Astrocyte (in vitro differentiated cells and primary cell): ENCODE data around the gene PSMG3. TPM values are rescaled to one million over a fixed set of nuclear protein-coding genes. Genes with fewer than 3 reads are reported as not detected.

ENCODE experiments used
- DNase-seq: peaks from one replicate; pipeline ENCODE4 v3.0.0-alpha.2; 2010; ENCODE audit warnings: low read depth
- FAIRE-seq: peaks from 2 replicates; lab custom pipeline; 2011; peaks lifted over from hg19 to GRCh38; lab: Jason Lieb, UNC
- H2AFZ ChIP-seq: 2 replicates; pipeline ENCODE4 v1.6.0; 2012; ENCODE audit warnings: low read depth, low read length, inconsistent platforms
- H3K27ac ChIP-seq: 2 replicates; pipeline ENCODE4 v1.5.1; 2011; ENCODE audit warnings: low read depth, low read length, inconsistent platforms
- H3K27me3 ChIP-seq: 2 replicates; pipeline ENCODE4 v1.6.0; 2011; ENCODE audit warnings: low read length, inconsistent platforms; ENCODE audit not compliant: insufficient read depth
- H3K36me3 ChIP-seq: 2 replicates; pipeline ENCODE4 v1.5.1; 2011; ENCODE audit warnings: low read length, inconsistent platforms; ENCODE audit not compliant: insufficient read depth
- H3K4me1 ChIP-seq: 2 replicates; pipeline ENCODE4 v1.5.1; 2011; ENCODE audit warnings: low read length, inconsistent platforms; ENCODE audit not compliant: insufficient read depth
- H3K4me2 ChIP-seq: 2 replicates; pipeline ENCODE4 v1.6.0; 2012; ENCODE audit warnings: low read length, inconsistent platforms
- H3K4me3 ChIP-seq: 2 replicates; pipeline ENCODE4 v1.5.1; 2011; ENCODE audit warnings: low read depth, mild to moderate bottlenecking, low read length, inconsistent platforms; ENCODE audit not compliant: insufficient read depth
- H3K79me2 ChIP-seq: 2 replicates; pipeline ENCODE4 v1.6.0; 2012; ENCODE audit warnings: mild to moderate bottlenecking, low read length, inconsistent platforms; ENCODE audit not compliant: insufficient read depth
- H3K9ac ChIP-seq: 2 replicates; pipeline ENCODE4 v1.6.0; 2012; ENCODE audit warnings: mild to moderate bottlenecking, low read length, inconsistent platforms
- H3K9me3 ChIP-seq: 2 replicates; pipeline ENCODE4 v1.5.1; 2012; ENCODE audit warnings: low read depth, mild to moderate bottlenecking, low read length, inconsistent platforms; ENCODE audit not compliant: insufficient read depth
- H4K20me1 ChIP-seq: 2 replicates; pipeline ENCODE4 v1.6.0; 2012; ENCODE audit warnings: low read length, inconsistent platforms; ENCODE audit not compliant: insufficient read depth
- H3K27ac Mint-ChIP-seq: one replicate; pipeline ENCODE4 v1.8.0; 2021; ENCODE audit warnings: mild to moderate bottlenecking, mixed read lengths; ENCODE audit not compliant: unreplicated experiment
- H3K27me3 Mint-ChIP-seq: one replicate; pipeline ENCODE4 v1.8.0; 2021; ENCODE audit warnings: low read depth, mixed read lengths; ENCODE audit not compliant: unreplicated experiment
- H3K36me3 Mint-ChIP-seq: one replicate; pipeline ENCODE4 v1.8.0; 2021; ENCODE audit warnings: low read depth, mixed read lengths; ENCODE audit not compliant: unreplicated experiment
- H3K4me1 Mint-ChIP-seq: one replicate; pipeline ENCODE4 v1.8.0; 2021; ENCODE audit warnings: low read depth, mixed read lengths; ENCODE audit not compliant: unreplicated experiment
- H3K4me3 Mint-ChIP-seq: one replicate; pipeline ENCODE4 v1.8.0; 2021; ENCODE audit warnings: mild to moderate bottlenecking, moderate library complexity, mixed read lengths; ENCODE audit not compliant: unreplicated experiment
- H3K9me3 Mint-ChIP-seq: one replicate; pipeline ENCODE4 v1.8.0; 2021; ENCODE audit warnings: mild to moderate bottlenecking, mixed read lengths; ENCODE audit not compliant: unreplicated experiment
- EZH2 ChIP-seq: IDR thresholded peaks from 2 replicates; pipeline ENCODE4 v1.6.1; 2012; ENCODE audit warnings: mild to moderate bottlenecking, low read length, inconsistent platforms; ENCODE audit not compliant: insufficient read depth
- total RNA-seq: library from RNA; stranded (reverse); gene quantifications from 2 replicates; pipeline ENCODE4 v1.2.1, GENCODE V29; 2021
- TF ChIP-seq, protein P1 (sequence below): IDR thresholded peaks from 2 replicates; pipeline ENCODE4 v1.5.1; 2011; ENCODE audit warnings: low read depth, mild to moderate bottlenecking, inconsistent platforms, low read length, moderate library complexity; ENCODE audit not compliant: insufficient read depth

PSMG3 gene
- total RNA-seq, 1 donor from 2014 or later: 30.3 TPM

DNA sequence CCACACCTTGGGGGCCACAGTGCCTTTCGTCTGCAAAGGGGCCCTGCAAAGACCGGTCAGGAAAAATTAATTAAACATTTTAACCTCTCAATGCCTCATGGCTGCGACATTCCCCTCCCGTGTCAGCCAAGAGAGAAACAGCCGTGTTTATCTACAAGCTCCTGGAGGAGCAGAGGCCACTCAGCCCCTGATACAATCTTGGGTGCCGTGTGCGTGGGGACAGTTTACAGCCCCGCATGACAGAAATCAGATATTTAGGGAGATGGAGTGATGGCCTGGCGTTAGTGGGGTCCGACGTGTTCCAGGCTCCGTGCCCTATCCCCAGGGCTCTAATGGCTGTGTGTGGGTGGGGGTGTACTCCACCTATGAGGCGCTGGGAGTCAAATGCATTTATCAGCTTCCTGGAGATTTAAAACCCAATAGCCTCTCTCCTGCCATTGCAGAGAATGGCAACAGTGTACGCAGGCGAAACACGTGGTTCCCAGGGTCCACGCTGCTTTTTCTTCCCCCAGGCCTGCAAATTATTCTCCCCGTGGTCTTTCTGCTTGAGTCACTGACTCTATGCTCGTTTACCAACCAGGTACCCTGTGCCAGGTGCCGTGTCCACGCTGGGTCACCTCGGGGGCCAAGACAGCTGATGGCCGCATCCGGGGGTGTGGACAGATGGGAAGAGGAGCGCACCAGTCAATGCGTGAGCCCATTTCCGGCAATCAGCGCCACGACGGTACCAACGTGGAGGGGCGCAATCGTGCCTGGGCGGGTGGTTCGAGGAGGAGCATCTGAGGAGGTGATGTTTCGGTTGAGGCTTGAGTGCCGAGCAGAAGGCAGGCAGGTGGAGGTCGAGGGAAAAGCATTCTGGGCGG, 26.6 kb upstream of the PSMG3 start:
- no peak overlapping the region for H3K4me2 ChIP-seq
- Mint-ChIP-seq H3K27ac (no peak overlapping the region), H3K4me1 (no peaks in the 10 kb centered on the region), H3K9me3 (no peaks in the 10 kb centered on the region), H3K36me3 (no peaks in the 10 kb centered on the region), H3K4me3 (no peak overlapping the region), H3K27me3 (peaks cover 69% of the 10 kb centered on the region)
- H3K27me3 ChIP-seq: peaks cover 13% of the 10 kb centered on the region
- H2AFZ ChIP-seq: no peak overlapping the region
- H3K79me2 ChIP-seq: no peaks in the 10 kb centered on the region
- no peaks in the 10 kb centered on the region for H3K4me1 ChIP-seq
- no peak overlapping the region for H3K4me3 ChIP-seq
- no peak for DNase-seq
- FAIRE-seq: no peak
- H3K27ac ChIP-seq: no peak overlapping the region
- no peaks in the 10 kb centered on the region for H4K20me1 ChIP-seq
- TF ChIP-seq, protein P1, sequence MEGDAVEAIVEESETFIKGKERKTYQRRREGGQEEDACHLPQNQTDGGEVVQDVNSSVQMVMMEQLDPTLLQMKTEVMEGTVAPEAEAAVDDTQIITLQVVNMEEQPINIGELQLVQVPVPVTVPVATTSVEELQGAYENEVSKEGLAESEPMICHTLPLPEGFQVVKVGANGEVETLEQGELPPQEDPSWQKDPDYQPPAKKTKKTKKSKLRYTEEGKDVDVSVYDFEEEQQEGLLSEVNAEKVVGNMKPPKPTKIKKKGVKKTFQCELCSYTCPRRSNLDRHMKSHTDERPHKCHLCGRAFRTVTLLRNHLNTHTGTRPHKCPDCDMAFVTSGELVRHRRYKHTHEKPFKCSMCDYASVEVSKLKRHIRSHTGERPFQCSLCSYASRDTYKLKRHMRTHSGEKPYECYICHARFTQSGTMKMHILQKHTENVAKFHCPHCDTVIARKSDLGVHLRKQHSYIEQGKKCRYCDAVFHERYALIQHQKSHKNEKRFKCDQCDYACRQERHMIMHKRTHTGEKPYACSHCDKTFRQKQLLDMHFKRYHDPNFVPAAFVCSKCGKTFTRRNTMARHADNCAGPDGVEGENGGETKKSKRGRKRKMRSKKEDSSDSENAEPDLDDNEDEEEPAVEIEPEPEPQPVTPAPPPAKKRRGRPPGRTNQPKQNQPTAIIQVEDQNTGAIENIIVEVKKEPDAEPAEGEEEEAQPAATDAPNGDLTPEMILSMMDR: no peak
- no peak for TF ChIP-seq EZH2
- no peak overlapping the region for H3K9ac ChIP-seq
- H3K36me3 ChIP-seq: no peaks in the 10 kb centered on the region
- H3K9me3 ChIP-seq: peaks cover 3% of the 10 kb centered on the region

DNA sequence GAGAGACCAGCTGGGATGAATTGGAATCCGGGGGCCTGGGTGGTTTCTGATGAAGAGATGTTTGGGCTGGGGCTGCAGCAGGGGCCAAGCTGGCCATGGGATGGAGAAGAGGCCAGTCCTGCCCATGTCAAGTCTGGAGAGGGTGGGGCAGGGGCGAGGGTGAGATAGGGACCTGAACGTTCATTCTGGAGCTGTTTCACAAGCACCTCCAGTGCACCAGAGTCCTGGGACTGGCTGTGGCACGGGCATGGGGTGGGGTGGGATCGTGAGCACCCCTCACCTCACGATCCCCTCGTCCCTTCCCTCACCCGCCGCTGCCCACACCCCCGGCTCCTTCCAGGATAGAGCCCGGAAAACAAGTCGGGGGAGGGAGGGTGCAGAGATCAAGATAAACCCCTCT, 25.8 kb upstream of the PSMG3 start:
- H2AFZ ChIP-seq: no peak overlapping the region
- no peak overlapping the region for H3K27ac ChIP-seq
- no peaks in the 10 kb centered on the region for H4K20me1 ChIP-seq
- H3K36me3 ChIP-seq: no peaks in the 10 kb centered on the region
- Mint-ChIP-seq H3K27ac (no peak overlapping the region), H3K4me3 (no peak overlapping the region), H3K27me3 (peaks cover 69% of the 10 kb centered on the region), H3K36me3 (no peaks in the 10 kb centered on the region), H3K9me3 (no peaks in the 10 kb centered on the region), H3K4me1 (no peaks in the 10 kb centered on the region)
- peaks cover 12% of the 10 kb centered on the region for H3K27me3 ChIP-seq
- H3K79me2 ChIP-seq: no peaks in the 10 kb centered on the region
- H3K9ac ChIP-seq: no peak overlapping the region
- H3K4me2 ChIP-seq: no peak overlapping the region
- H3K4me1 ChIP-seq: no peaks in the 10 kb centered on the region
- FAIRE-seq (no peak), DNase-seq (no peak)
- peaks cover 3% of the 10 kb centered on the region for H3K9me3 ChIP-seq
- TF ChIP-seq EZH2: no peak
- TF ChIP-seq, protein P1: no peak
- H3K4me3 ChIP-seq: no peak overlapping the region

DNA sequence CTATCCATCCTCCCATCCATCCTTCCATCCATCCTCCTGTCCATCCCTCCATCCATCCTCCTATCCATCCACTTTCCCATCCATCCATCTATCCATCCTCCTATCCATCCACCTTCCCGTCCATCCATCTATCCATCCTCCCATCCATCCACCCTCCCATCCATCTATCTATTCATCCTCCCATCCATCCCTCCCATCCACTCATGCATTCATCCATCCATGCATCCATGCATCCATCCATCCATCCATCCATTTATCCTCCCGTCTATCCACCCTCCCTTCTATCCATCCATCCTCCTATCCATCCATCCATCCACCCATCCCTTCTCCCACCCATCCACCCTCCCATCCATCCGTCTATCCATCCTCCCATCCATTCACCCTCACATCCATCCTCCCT, 25.2 kb upstream of the PSMG3 start:
- H3K9me3 Mint-ChIP-seq: no peaks in the 10 kb centered on the region
- H3K27me3 ChIP-seq: peaks cover 16% of the 10 kb centered on the region
- FAIRE-seq: no peak
- no peak overlapping the region for H3K9ac ChIP-seq
- no peaks in the 10 kb centered on the region for H3K36me3 Mint-ChIP-seq
- H3K36me3 ChIP-seq: no peaks in the 10 kb centered on the region
- no peak overlapping the region for H3K4me2 ChIP-seq
- peaks cover 3% of the 10 kb centered on the region for H3K9me3 ChIP-seq
- H3K4me1 ChIP-seq: no peaks in the 10 kb centered on the region
- no peaks in the 10 kb centered on the region for H3K4me1 Mint-ChIP-seq
- H3K27me3 Mint-ChIP-seq: peaks cover 66% of the 10 kb centered on the region
- H4K20me1 ChIP-seq: no peaks in the 10 kb centered on the region
- TF ChIP-seq, protein P1: no peak
- TF ChIP-seq EZH2: no peak
- H3K4me3 Mint-ChIP-seq: no peak overlapping the region
- H3K27ac ChIP-seq: no peak overlapping the region
- DNase-seq: no peak
- no peak overlapping the region for H3K27ac Mint-ChIP-seq
- no peaks in the 10 kb centered on the region for H3K79me2 ChIP-seq
- H3K4me3 ChIP-seq: no peak overlapping the region
- no peak overlapping the region for H2AFZ ChIP-seq
